Upper lobe of left lung (tissue), 4 donors: ENCODE measurements around the gene MVK.

Experiments
- POLR2A ChIP-seq, 4 donors: fragments of 450-650 bp; IDR thresholded peaks; one replicate each; pipeline ENCODE4 v1.5.1; 2016 to 2017; ENCODE audit warnings: antibody characterized with exemption in 4 of 4, mild to moderate bottlenecking in 2 of 4
- POLR2AphosphoS5 ChIP-seq, 2 donors: sonication (generic); formaldehyde crosslinking; IDR thresholded peaks; one replicate each; pipeline ENCODE4 v1.5.1; 2017; ENCODE audit warnings: antibody characterized with exemption in 2 of 2
- TF ChIP-seq, protein P1 (sequence below), 6 experiments: fragments of 450-650 bp in 4 of 6; fragments of 200-600 bp in 2 of 6; sonication (generic) in 2 of 6; IDR thresholded peaks; one replicate each; pipeline ENCODE4 v1.5.1; 2016 to 2019; ENCODE audit warnings: antibody characterized with exemption in 6 of 6

DNA sequence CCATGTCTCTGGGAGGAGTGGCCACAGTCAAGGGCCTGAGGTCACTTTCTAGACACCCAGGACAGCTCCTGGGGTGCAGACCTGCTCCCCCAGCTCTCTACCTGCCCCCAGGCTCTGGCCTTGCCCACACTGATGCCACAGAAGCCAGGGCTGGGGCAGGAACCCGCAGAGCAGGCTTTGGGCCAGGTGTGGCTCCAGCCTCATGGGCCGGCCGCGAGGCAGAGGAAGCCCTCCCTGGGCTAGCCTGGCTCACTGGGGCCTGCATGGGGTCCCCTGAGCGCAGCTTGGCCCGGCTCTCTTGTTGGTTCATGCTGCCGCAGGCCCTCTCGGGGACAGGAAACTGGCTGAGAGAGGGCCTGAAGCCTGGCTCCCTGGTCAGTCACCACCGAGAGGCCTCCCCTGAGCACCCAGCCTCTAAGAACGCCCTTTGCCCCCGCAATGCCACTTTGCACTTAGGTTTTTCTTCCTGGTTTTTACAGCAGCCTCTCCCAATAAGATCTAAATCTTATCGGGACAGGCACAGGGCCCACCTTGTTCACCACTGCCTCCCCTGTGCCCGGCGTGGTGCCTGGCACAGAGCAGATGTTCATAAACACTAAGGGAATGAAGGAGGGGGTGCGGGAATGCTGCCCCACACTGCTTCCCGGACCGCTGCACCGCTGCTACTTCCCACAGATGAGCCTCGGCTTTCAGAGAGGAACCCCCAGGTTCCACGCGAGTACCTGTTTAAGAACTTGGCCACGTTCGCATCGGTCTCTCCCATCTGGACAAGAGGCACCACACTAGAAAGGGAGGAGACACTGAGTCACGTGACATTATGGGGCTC lies 15.0 kb upstream of the MVK start:
- TF ChIP-seq, protein P1, sequence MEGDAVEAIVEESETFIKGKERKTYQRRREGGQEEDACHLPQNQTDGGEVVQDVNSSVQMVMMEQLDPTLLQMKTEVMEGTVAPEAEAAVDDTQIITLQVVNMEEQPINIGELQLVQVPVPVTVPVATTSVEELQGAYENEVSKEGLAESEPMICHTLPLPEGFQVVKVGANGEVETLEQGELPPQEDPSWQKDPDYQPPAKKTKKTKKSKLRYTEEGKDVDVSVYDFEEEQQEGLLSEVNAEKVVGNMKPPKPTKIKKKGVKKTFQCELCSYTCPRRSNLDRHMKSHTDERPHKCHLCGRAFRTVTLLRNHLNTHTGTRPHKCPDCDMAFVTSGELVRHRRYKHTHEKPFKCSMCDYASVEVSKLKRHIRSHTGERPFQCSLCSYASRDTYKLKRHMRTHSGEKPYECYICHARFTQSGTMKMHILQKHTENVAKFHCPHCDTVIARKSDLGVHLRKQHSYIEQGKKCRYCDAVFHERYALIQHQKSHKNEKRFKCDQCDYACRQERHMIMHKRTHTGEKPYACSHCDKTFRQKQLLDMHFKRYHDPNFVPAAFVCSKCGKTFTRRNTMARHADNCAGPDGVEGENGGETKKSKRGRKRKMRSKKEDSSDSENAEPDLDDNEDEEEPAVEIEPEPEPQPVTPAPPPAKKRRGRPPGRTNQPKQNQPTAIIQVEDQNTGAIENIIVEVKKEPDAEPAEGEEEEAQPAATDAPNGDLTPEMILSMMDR (IDR thresholded peaks at IDR 0.05): no peak
- TF ChIP-seq POLR2AphosphoS5 (IDR thresholded peaks at IDR 0.05) (no peak), POLR2A (IDR thresholded peaks at IDR 0.05) (no peak)
